ENCODE measurements around the gene EPHA3. TPM values are rescaled to one million over a fixed set of nuclear protein-coding genes. Genes with fewer than 3 reads are reported as not detected.

EPHA3 gene
- total RNA-seq, 1 donor from 2014 or later: 24.6 TPM

DNA sequence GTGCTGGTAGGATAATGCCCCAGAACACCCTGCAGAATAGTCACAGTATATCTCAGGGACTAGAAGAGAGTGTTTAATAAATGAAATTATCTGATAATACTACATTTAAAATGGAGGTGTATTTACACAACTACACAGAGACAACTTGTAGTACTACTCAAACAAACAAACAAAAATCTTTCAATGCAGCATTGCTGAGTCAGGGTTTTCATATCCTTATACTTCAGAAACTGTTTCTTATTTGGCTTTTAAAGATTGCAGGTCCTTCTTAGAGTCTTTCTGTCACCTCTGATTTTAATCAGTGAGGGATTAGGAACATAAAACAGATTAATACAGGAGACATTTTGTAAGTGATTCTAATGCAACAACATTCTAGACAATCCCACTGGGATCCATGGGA lies 57.4 kb downstream of the EPHA3 start:
- Mint-ChIP-seq H3K4me3 (peak overlapping the region; percentile 9), H3K36me3 (ENCODE audit: low read depth) (no peaks in the 10 kb centered on the region), H3K27ac (ENCODE audit: unreplicated experiment) (no peak overlapping the region), H3K4me1 (peaks cover 30% of the 10 kb centered on the region), H3K27me3 (ENCODE audit: low read depth) (no peaks in the 10 kb centered on the region), H3K9me3 (no peaks in the 10 kb centered on the region)
- DNase-seq (ENCODE audit: low read depth, low spot score): no peak
- TF ChIP-seq, protein P1, sequence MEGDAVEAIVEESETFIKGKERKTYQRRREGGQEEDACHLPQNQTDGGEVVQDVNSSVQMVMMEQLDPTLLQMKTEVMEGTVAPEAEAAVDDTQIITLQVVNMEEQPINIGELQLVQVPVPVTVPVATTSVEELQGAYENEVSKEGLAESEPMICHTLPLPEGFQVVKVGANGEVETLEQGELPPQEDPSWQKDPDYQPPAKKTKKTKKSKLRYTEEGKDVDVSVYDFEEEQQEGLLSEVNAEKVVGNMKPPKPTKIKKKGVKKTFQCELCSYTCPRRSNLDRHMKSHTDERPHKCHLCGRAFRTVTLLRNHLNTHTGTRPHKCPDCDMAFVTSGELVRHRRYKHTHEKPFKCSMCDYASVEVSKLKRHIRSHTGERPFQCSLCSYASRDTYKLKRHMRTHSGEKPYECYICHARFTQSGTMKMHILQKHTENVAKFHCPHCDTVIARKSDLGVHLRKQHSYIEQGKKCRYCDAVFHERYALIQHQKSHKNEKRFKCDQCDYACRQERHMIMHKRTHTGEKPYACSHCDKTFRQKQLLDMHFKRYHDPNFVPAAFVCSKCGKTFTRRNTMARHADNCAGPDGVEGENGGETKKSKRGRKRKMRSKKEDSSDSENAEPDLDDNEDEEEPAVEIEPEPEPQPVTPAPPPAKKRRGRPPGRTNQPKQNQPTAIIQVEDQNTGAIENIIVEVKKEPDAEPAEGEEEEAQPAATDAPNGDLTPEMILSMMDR (conservative IDR thresholded peaks at IDR 0.05): no peak

DNA sequence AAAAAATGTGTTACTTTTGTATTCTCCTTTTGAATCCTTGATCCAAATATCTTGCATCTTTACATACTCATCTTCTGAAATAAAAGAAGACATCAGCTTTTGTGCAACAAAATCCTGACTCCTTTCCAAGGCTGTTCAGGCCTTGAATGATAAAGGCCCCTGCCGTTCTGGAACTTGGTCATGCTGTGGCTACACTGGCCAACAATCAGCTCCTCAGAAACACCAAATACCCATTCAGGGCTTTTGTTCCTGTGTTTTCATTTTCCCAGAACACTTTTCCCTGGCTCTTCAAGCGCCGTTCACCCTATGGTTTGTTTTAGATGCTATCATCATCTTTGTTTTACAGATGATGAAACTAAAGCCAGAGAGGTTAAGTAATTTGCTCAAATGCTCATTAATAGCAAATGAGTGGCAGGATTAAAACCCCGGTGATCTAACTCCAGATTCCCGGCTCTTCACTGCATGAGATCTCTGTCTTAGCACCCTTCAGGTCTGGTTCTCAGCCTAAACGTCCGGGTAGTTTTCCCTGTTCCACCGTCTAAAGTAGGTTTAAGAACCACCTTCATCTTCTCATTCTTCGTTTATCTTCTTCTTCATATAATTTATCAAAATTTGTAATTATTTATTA lies 58.3 kb downstream of the EPHA3 start:
- Mint-ChIP-seq H3K9me3 (no peaks in the 10 kb centered on the region), H3K27ac (ENCODE audit: unreplicated experiment) (peak overlapping the region; percentile 16), H3K4me1 (peaks cover 33% of the 10 kb centered on the region), H3K36me3 (ENCODE audit: low read depth) (no peaks in the 10 kb centered on the region), H3K4me3 (no peak overlapping the region), H3K27me3 (ENCODE audit: low read depth) (no peaks in the 10 kb centered on the region)
- TF ChIP-seq, protein P1 (conservative IDR thresholded peaks at IDR 0.05): no peak
- DNase-seq (ENCODE audit: low read depth, low spot score): no peak

DNA sequence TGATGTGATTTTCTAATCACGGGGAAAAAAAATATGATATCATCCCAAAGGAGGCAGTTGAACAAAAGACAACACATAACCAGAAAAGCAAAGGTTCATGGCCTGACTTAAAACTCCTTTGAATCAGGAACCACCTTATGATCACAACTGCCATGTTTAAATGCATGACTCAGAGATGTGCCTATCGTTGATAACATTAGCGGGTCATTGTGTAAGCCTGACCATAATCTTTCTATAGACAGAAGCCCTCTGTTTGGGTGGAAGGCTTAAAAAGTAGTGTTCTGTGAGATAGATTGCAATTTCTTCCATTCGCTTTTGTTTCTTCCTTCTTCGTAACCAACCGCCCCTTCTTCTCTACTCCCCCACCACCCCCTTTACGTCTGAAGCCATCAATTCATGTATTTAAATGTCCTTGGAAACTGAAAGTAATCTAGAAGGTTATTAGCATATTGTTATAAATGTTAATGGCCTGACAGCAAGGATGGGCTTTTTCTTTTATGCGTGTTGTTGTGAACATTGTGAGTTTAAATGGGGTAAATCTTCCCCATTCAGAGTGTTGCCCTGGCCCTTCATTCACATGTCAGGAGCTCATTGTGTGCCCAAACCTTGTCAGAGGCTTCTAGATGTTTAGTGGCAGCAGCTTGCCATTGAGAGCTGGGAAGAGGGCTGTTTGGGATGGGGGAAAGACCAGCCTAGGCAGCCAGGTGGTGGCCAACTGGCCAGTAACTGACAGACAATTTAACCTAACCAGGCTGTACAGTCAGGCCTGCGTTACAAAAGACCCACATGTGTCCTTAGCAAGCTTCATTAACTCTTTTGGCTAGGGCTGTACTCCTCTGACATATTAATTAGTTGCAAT lies 64.5 kb downstream of the EPHA3 start:
- H3K27me3 Mint-ChIP-seq (ENCODE audit: low read depth): no peaks in the 10 kb centered on the region
- H3K36me3 Mint-ChIP-seq (ENCODE audit: low read depth): no peaks in the 10 kb centered on the region
- no peaks in the 10 kb centered on the region for H3K9me3 Mint-ChIP-seq
- TF ChIP-seq, protein P1 (conservative IDR thresholded peaks at IDR 0.05): no peak
- DNase-seq (ENCODE audit: low read depth, low spot score): peak; percentile 8
- H3K27ac Mint-ChIP-seq (ENCODE audit: unreplicated experiment): peak overlapping the region; percentile 37
- H3K4me1 Mint-ChIP-seq: peaks cover 38% of the 10 kb centered on the region
- H3K4me3 Mint-ChIP-seq: peak overlapping the region; percentile 77

DNA sequence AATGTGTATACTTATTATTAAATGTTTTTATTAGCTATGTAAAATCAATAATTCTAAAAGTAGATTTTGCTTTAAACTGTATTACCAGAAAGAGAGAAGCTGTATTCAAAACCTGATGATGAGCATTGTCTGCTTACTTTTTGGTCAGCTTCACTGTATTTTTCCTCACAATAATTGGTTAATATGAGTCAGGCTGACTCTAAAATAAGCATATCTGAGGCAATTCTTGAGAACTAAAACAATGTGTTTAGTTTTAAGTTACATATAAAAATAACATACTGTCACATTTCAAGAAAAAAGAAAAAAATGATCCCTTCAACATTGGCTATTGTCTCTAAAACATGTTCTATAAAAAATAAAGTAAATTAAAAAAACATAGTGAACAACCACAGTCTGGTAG lies 66.1 kb downstream of the EPHA3 start:
- DNase-seq (ENCODE audit: low read depth, low spot score): no peak
- peaks cover 39% of the 10 kb centered on the region for H3K4me1 Mint-ChIP-seq
- TF ChIP-seq, protein P1 (conservative IDR thresholded peaks at IDR 0.05): no peak
- no peak overlapping the region for H3K27ac Mint-ChIP-seq (ENCODE audit: unreplicated experiment)
- H3K9me3 Mint-ChIP-seq: no peaks in the 10 kb centered on the region
- no peaks in the 10 kb centered on the region for H3K27me3 Mint-ChIP-seq (ENCODE audit: low read depth)
- no peak overlapping the region for H3K4me3 Mint-ChIP-seq
- no peaks in the 10 kb centered on the region for H3K36me3 Mint-ChIP-seq (ENCODE audit: low read depth)

DNA sequence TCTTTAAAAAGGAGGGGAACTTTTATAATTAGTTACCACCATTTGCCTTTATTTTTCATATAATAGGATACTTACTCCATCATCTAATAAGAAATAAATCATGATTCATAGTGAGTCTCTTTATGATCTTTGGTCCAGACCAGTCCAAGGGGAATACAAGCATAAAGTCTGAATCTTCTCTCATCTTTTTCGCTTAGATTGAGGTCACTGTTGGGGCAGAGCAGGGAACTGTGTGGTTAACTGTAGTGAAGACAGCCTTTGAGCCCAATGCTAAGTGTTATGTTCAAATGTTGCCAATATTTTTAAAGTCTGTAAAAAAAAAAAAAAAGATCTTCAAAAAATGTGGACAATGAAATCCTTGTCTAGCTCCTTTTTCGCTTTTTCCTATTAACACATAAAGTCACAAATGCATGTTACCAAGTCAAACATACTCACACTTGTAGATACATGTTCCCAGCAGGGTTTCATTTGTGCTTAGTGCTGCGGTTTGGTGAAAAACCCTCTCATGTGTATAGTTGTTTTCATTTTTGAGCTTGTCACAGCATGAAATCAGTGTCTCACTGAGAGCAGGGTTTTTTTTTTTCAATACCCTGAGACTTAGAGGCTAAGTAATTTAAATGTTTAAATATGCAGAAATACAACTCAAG lies 72.1 kb downstream of the EPHA3 start:
- peaks cover 35% of the 10 kb centered on the region for H3K4me1 Mint-ChIP-seq
- no peaks in the 10 kb centered on the region for H3K9me3 Mint-ChIP-seq
- H3K36me3 Mint-ChIP-seq (ENCODE audit: low read depth): no peaks in the 10 kb centered on the region
- no peak overlapping the region for H3K4me3 Mint-ChIP-seq
- no peak overlapping the region for H3K27ac Mint-ChIP-seq (ENCODE audit: unreplicated experiment)
- TF ChIP-seq, protein P1 (conservative IDR thresholded peaks at IDR 0.05): no peak
- no peaks in the 10 kb centered on the region for H3K27me3 Mint-ChIP-seq (ENCODE audit: low read depth)
- DNase-seq (ENCODE audit: low read depth, low spot score): no peak

All from neural crest cell (in vitro differentiated cells).